ENCODE measurements around the gene TULP1.

Gene TULP1

DNA sequence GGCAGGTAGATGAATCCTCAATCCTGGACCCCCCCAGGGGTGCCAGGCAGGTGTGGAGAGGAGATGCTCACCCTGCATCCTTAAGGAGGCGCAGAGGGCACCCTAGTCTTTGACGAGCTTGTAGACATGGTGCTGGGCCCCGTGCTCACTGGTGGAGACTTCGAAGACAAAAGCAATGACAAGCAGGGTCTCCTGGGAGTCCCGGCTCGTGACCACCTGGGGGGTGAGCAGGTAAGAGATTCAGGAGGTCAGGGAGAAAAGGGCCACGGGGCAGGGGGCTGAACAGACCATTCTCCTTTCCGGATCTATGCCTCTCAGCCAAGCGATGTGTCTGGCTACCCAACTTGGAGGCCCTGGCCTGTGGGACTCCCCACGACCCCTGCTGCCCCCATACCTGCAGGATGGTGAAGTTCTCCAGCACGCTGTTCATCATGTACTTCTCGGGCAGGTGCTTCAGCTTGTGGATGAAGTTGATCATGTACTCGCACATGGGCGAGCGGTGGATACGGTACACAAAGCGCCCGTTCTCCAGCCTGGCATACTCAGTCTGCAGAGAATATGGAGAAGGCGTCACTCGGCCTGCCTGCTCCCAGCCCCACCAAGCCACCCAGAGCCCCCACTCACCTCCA lies 37.6 kb downstream of the TULP1 start:
- TF ChIP-seq, protein P1, sequence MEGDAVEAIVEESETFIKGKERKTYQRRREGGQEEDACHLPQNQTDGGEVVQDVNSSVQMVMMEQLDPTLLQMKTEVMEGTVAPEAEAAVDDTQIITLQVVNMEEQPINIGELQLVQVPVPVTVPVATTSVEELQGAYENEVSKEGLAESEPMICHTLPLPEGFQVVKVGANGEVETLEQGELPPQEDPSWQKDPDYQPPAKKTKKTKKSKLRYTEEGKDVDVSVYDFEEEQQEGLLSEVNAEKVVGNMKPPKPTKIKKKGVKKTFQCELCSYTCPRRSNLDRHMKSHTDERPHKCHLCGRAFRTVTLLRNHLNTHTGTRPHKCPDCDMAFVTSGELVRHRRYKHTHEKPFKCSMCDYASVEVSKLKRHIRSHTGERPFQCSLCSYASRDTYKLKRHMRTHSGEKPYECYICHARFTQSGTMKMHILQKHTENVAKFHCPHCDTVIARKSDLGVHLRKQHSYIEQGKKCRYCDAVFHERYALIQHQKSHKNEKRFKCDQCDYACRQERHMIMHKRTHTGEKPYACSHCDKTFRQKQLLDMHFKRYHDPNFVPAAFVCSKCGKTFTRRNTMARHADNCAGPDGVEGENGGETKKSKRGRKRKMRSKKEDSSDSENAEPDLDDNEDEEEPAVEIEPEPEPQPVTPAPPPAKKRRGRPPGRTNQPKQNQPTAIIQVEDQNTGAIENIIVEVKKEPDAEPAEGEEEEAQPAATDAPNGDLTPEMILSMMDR (IDR thresholded peaks at IDR 0.05): no peak

DNA sequence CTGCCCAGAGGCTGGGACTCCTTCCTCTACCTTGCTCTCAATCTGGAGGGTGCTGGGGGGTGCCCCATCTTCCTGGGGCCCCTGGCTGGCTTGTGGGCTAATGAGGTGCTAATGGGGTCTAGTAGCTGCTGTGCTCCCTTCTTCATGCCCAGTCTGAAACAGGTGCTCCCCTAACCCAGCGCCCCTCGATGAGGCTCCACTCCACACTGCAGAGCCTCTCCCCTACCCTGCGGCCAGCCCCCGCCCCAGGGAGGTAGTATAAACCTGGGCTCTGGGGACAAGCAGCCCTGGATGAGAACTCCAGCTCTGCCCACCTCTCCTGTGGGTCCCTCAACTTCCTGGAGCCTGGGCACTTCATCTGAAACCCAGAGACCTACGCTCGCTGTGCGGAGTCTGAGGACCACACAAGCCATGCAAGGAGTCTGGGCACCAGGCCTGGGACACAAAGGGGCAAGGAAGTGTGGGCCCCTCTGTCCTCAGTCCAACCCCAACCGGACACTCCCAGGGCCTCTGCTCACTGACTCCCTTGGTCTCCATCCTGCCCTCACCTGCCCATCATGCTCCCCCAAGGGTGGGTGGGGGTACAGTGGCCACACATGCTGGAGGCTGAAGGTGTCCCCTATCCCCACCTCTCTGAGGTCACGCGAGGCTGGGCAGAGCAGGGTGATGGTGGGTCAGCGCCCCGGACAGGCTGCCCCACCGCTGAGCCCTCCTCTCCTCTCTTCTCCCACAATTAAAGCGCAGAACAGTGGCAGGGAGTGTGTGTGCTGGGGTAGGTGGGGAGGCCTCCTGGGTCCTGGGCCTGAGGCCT lies 38.4 kb downstream of the TULP1 start:
- TF ChIP-seq, protein P1 (IDR thresholded peaks at IDR 0.05): no peak

DNA sequence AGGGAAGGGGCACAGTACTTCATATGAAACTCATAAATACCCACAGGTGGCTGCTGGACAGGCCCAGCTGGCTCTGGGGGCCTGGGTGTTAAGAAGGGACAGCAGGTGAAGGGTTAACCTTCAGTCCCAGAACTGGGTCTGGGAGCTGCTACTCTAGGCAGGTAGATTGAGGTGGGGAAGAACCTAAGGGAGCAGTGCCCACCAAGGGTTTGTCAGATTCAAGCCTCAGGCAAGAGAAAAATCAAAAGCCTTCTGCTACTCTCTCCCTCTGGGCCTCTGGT lies 38.9 kb downstream of the TULP1 start:
- TF ChIP-seq, protein P1 (IDR thresholded peaks at IDR 0.05): no peak

DNA sequence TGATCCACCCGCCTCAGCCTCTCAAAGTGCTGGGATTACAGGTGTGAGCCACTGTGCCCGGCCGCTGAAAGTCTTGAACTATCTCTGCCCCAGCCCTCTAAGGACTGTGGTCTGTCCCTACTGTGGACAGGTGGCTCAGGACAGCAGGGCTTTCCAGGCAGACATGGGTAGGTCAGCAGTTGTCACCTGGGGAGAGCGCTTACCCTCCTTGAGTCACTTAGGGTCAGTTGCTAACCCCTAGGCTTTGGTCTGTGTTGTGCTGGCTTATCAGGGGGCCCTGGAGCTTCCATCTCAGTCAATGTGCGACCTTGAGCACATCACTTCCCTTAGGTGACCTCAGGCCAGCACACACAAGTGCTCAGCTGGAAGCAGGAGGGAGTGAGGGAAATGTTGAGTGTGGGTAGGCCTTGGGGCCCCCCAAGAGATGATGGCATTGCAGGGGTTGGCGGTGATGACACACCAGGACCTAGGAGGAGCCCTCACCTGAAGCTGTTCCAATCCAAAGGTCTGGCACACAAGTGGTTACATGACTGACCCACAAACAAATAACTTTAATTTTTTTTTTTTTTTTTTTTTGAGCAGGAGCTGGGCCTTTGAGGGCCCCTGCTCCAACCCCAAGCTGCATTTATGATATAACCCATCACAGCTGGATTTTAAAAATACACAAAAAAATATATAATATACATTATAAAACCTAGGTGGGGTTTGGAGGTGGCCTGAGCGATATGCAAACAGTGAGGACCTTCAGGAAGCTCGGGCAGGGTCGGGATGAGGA lies 39.4 kb downstream of the TULP1 start:
- TF ChIP-seq, protein P1 (IDR thresholded peaks at IDR 0.05): no peak

DNA sequence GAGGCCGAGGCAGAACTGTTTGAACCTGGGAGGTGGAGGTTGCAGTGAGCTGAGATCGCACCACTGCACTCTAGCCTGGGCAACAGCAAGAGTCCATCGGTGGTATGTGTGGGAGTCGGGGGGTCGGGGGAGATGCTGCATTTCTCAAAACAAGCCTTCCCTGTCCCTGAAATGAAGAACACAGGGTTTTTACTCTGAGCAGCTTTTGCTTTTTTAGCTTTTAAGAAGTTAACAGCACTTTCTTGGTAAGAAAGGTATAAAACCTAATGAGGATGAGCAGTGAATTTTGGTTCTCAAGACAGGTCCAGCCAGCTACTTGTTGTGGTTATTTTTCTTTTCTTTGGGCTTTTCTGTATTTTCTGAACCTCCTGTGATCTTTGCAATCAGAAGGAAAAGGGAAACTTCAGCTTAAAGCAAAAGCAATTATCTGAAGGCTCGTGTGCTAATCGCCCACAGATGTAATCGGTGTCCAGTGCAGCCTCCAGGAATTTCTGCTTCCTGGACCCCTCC lies 40.8 kb downstream of the TULP1 start:
- TF ChIP-seq, protein P1 (IDR thresholded peaks at IDR 0.05): no peak

DNA sequence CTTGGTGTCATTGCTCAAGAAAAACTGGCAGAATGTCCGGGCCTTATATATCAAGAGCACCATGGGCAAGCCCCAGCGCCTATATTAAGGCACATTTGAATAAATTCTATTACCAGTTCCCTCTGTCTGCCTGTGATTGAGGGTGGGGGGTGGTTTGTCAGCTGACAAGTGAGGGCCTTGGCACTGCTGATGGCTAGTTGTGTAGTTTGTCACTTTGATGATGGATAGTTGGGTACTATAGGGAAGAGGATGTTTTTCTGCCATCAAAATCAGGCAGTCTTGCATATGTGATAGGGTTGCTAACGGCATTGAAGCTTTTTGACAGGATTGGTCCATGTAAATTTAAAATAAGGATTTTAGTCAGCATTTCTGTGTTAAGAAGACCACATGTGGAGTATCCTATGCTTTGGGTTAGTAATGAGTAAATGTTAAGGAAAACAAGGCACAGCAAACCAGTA lies 42.0 kb downstream of the TULP1 start:
- TF ChIP-seq, protein P1 (IDR thresholded peaks at IDR 0.05): no peak

DNA sequence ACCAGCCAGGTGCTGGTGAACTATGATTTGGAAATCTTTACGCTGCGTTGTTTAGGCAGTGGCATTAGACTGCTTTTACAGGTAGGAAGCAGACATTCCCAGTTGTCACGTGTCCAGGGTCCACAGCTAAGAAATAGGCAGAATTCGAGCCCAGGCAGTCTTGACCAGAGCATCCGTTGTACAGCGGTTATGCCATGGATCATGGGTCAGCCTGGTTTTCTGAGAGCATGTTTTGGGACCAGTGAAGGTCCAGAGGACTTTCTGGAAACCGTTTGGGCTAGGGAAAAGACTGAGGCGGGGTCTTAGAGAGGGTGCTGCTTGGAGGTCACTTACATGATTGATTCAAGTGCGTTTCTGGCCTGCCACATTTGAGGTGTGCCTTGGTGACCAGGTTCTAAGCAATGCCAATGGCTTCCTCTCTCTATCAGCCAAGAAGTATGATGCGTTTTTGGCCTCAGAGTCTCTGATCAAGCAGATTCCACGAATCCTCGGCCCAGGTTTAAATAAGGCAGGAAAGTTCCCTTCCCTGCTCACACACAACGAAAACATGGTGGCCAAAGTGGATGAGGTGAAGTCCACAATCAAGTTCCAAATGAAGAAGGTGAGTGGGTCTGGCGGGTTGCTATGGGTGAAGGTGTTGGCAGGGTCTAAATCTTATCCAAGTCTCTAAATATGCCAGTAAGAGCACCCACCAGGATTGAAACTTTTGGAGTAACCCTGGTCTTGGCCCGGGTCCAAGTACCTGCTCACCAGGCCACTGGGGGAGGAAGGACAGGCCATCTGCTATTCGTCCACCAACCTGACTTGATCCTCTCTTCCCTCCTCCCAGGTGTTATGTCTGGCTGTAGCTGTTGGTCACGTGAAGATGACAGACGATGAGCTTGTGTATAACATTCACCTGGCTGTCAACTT lies 42.7 kb downstream of the TULP1 start:
- TF ChIP-seq, protein P1 (IDR thresholded peaks at IDR 0.05): no peak
